OCI-M1 (cell line): ENCODE data around the gene VPS25.
A peak's percentile ranks its signal among the peaks of the same experiment; 100 is the strongest.

Experiments
- DNase-seq: peaks from one replicate; lab custom pipeline; 2025; lab: John Stamatoyannopoulos, UW

The VPS25 gene

GRCh38 chr17:42795465-42795864 lies 22.2 kb downstream of the VPS25 start:
- no peak for DNase-seq

GRCh38 chr17:42796066-42796758 lies 23.0 kb downstream of the VPS25 start:
- no peak for DNase-seq

- DNase-seq = no peak
Measured at GRCh38 chr17:42797067-42798007, 24.1 kb downstream of the VPS25 start.

GRCh38 chr17:42798011-42798382 lies 24.7 kb downstream of the VPS25 start:
- no peak for DNase-seq

GRCh38 chr17:42798383-42799380 lies 25.4 kb downstream of the VPS25 start, which contains the start of the genes CNTD1 and COA3:
Gene CNTD1 (plus strand): TSS chr17:42798861. CDS start chr17:42799068, 207 bp downstream.
Gene COA3 (minus strand): TSS chr17:42798704. CDS start chr17:42798681, 23 bp downstream.
- DNase-seq = peak; percentile 89

- DNase-seq = no peak
Measured at GRCh38 chr17:42803074-42803883, 30.0 kb downstream of the VPS25 start.

- DNase-seq = no peak
Measured at GRCh38 chr17:42804918-42805367, 31.7 kb downstream of the VPS25 start.

- no peak for DNase-seq
Measured at GRCh38 chr17:42806249-42806648, 33.0 kb downstream of the VPS25 start.

- no peak for DNase-seq
Measured at GRCh38 chr17:42809250-42809649, 36.0 kb downstream of the VPS25 start.

GRCh38 chr17:42814633-42815399 lies 41.6 kb downstream of the VPS25 start:
- DNase-seq = no peak

GRCh38 chr17:42817866-42818265 lies 44.6 kb downstream of the VPS25 start:
- DNase-seq = no peak

- DNase-seq = no peak
Measured at GRCh38 chr17:42818379-42818778, 45.1 kb downstream of the VPS25 start.

GRCh38 chr17:42819939-42820535 lies 46.8 kb downstream of the VPS25 start:
- DNase-seq = peak; percentile 80

- no peak for DNase-seq
Measured at GRCh38 chr17:42821176-42821575, 47.9 kb downstream of the VPS25 start.

GRCh38 chr17:42827472-42827871 lies 54.2 kb downstream of the VPS25 start:
- no peak for DNase-seq
